Vagina (tissue), 2 donors: ENCODE data around the gene TAAR6. TPM values are rescaled to one million over a fixed set of nuclear protein-coding genes. Genes with fewer than 3 reads are reported as not detected.

ENCODE experiments used
- DNase-seq, 2 donors: peaks; one replicate each; pipeline ENCODE4 v3.0.0-alpha.2; 2017; ENCODE audit errors: extremely low spot score in 2 of 2
- H3K27ac ChIP-seq: fragments of 200-600 bp; sonication (generic); one replicate; pipeline ENCODE4 v1.5.1; 2019
- H3K27me3 ChIP-seq: fragments of 200-600 bp; sonication (generic); one replicate; pipeline ENCODE4 v1.5.1; 2019
- H3K36me3 ChIP-seq, 2 donors: fragments of 200-600 bp; sonication (generic); one replicate each; pipeline ENCODE4 v1.5.1; 2017 to 2019
- H3K4me1 ChIP-seq: fragments of 200-600 bp; sonication (generic); one replicate; pipeline ENCODE4 v1.5.1; 2019
- H3K4me3 ChIP-seq, 2 donors: fragments of 200-600 bp; sonication (generic); 1 replicate in 1 of 2; 2 replicates in 1 of 2; pipeline ENCODE4 v1.5.1; 2016 to 2019
- H3K9me3 ChIP-seq: fragments of 200-600 bp; sonication (generic); one replicate; pipeline ENCODE4 v1.5.1; 2019
- CTCF ChIP-seq, 3 experiments: fragments of 450-650 bp in 2 of 3; fragments of 200-600 bp in 1 of 3; sonication (generic) in 1 of 3; IDR thresholded peaks; one replicate each; pipeline ENCODE4 v1.5.1; 2017 to 2019; ENCODE audit warnings: antibody characterized with exemption in 3 of 3, mild to moderate bottlenecking in 2 of 3, moderate library complexity in 2 of 3
- POLR2A ChIP-seq, 2 donors: fragments of 450-650 bp; IDR thresholded peaks; one replicate each; pipeline ENCODE4 v1.6.1; 2017; ENCODE audit warnings: antibody characterized with exemption in 2 of 2, mild to moderate bottlenecking in 2 of 2, moderate library complexity in 2 of 2
- POLR2AphosphoS5 ChIP-seq, 2 donors: sonication (generic); formaldehyde crosslinking; IDR thresholded peaks; one replicate each; pipeline ENCODE4 v1.9.0; 2017; ENCODE audit warnings: antibody characterized with exemption in 2 of 2, mild to moderate bottlenecking in 2 of 2, low read depth in 1 of 2; ENCODE audit not compliant: insufficient read depth in 1 of 2
- intact Hi-C: fragments of 100-400 bp; cut with DNase I; formaldehyde crosslinking; loops from one replicate; pipeline ENCODE4 v1.15.1; 2023
- total RNA-seq: library from RNA; depleted of rRNA; stranded (reverse); fragments of >200 nt; gene quantifications from one replicate; pipeline ENCODE4 v1.2.3, GENCODE V29; 2016

The TAAR6 gene, protein sequence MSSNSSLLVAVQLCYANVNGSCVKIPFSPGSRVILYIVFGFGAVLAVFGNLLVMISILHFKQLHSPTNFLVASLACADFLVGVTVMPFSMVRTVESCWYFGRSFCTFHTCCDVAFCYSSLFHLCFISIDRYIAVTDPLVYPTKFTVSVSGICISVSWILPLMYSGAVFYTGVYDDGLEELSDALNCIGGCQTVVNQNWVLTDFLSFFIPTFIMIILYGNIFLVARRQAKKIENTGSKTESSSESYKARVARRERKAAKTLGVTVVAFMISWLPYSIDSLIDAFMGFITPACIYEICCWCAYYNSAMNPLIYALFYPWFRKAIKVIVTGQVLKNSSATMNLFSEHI
- not detected for total RNA-seq

DNA sequence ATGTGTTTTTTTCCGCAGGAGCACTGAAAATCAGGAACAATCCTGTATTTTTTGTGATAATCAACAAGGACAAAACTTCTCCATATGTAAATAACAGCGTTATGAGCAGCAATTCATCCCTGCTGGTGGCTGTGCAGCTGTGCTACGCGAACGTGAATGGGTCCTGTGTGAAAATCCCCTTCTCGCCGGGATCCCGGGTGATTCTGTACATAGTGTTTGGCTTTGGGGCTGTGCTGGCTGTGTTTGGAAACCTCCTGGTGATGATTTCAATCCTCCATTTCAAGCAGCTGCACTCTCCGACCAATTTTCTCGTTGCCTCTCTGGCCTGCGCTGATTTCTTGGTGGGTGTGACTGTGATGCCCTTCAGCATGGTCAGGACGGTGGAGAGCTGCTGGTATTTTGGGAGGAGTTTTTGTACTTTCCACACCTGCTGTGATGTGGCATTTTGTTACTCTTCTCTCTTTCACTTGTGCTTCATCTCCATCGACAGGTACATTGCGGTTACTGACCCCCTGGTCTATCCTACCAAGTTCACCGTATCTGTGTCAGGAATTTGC is at the start of gene TAAR6:
Gene TAAR6 (plus strand): TSS at position 102 of the 557 bp plus-strand sequence. CDS start 0 bp downstream, at position 102.
- no peak for TF ChIP-seq CTCF (IDR thresholded peaks at IDR 0.05)
- TF ChIP-seq POLR2A (IDR thresholded peaks at IDR 0.05) = no peak
- no peak for TF ChIP-seq POLR2AphosphoS5 (IDR thresholded peaks at IDR 0.05; ENCODE audit: insufficient read depth in 1 of 2, low read depth in 1 of 2)
- Histone ChIP-seq H3K4me1 (no peaks in the 10 kb centered on the region), H3K27me3 (no peaks in the 10 kb centered on the region), H3K36me3 (no peaks in the 10 kb centered on the region), H3K4me3 (no peak within 1 kb of the TSS), H3K27ac (no peak within 1 kb of the TSS), H3K9me3 (no peaks in the 10 kb centered on the region)
- DNase-seq = no peak
- intact Hi-C loops = no loop called here

DNA sequence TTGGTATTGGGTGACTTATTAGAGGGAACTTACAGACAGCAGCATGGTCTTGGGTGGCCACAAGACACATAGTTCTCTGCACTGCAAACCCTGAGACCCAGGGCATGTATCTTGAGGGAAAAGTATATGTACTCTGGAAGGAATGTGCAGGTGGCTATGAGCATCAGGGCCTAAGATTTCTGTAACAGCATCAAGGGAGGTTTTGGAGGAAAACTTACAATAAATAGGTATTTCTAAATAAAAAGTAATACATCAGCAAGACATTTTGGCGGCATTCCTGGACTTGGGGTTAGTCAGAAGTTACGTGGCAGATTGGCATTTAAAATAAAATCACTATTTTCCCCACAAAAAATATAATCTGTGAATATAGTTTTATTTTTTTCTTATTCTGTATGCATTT is 49.2 kb upstream of the TAAR6 start:
- Histone ChIP-seq H3K27me3 (no peaks in the 10 kb centered on the region), H3K4me1 (no peaks in the 10 kb centered on the region), H3K27ac (no peak overlapping the region), H3K36me3 (no peaks in the 10 kb centered on the region), H3K4me3 (no peak overlapping the region), H3K9me3 (no peaks in the 10 kb centered on the region)
- TF ChIP-seq POLR2AphosphoS5 (IDR thresholded peaks at IDR 0.05; ENCODE audit: insufficient read depth in 1 of 2, low read depth in 1 of 2) (no peak), CTCF (IDR thresholded peaks at IDR 0.05) (no peak), POLR2A (IDR thresholded peaks at IDR 0.05) (no peak)
- DNase-seq = no peak
- intact Hi-C loops = no loop called here

GRCh38 chr6:132524646-132525045 is 45.5 kb upstream of the TAAR6 start:
- Histone ChIP-seq H3K9me3 (no peaks in the 10 kb centered on the region), H3K4me1 (no peaks in the 10 kb centered on the region), H3K27me3 (no peaks in the 10 kb centered on the region), H3K27ac (no peak overlapping the region), H3K4me3 (no peak overlapping the region), H3K36me3 (no peaks in the 10 kb centered on the region)
- no peak for DNase-seq
- TF ChIP-seq POLR2A (IDR thresholded peaks at IDR 0.05) = no peak
- intact Hi-C loops = no loop called here

- Histone ChIP-seq H3K4me1 (no peaks in the 10 kb centered on the region), H3K36me3 (no peaks in the 10 kb centered on the region), H3K27me3 (no peaks in the 10 kb centered on the region), H3K4me3 (no peak overlapping the region), H3K9me3 (no peaks in the 10 kb centered on the region), H3K27ac (no peak overlapping the region)
- no peak for DNase-seq
- TF ChIP-seq POLR2A (IDR thresholded peaks at IDR 0.05) (no peak), POLR2AphosphoS5 (IDR thresholded peaks at IDR 0.05; ENCODE audit: insufficient read depth in 1 of 2, low read depth in 1 of 2) (no peak), CTCF (IDR thresholded peaks at IDR 0.05) (no peak)
- intact Hi-C loops = no loop called here
Observed at GRCh38 chr6:132525866-132526265, 44.3 kb upstream of the TAAR6 start.

DNA sequence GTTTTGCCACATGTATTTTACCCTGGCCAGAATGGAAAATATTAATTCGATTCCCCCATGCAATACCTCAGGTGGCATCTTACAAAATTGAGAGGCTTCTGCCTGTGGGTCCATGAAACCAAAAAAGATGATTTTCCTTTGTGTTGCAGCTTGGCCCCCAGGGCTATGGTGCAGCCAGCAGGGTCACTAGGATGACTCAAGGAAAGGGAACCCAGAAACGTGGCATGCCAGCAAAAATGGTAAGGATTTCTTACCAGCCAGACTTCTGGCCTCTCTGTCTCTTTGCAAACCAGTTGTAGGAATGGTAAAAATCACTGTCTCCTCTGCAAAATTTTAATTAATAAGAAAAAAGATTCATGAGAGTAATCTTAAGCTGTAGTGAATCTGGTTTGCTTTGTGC is 43.7 kb upstream of the TAAR6 start:
- no peak for DNase-seq
- no peaks in the 10 kb centered on the region for H3K36me3 ChIP-seq
- no peaks in the 10 kb centered on the region for H3K9me3 ChIP-seq
- no peak overlapping the region for H3K27ac ChIP-seq
- TF ChIP-seq CTCF (IDR thresholded peaks at IDR 0.05) (no peak), POLR2A (IDR thresholded peaks at IDR 0.05) (no peak), POLR2AphosphoS5 (IDR thresholded peaks at IDR 0.05; ENCODE audit: insufficient read depth in 1 of 2, low read depth in 1 of 2) (no peak)
- no peaks in the 10 kb centered on the region for H3K27me3 ChIP-seq
- no peaks in the 10 kb centered on the region for H3K4me1 ChIP-seq
- H3K4me3 ChIP-seq = no peak overlapping the region
- intact Hi-C loops = no loop called here
